ENCODE data around the gene SMAD6. TPM values are rescaled to one million over a fixed set of nuclear protein-coding genes. Genes with fewer than 3 reads are reported as not detected.
A peak's percentile ranks its signal among the peaks of the same experiment; 100 is the strongest.

SMAD6 gene
- total and polyA plus RNA-seq, 2 donors (not counting 1 experiment from before 2014, with no cell fraction given), result 1.2 to 8.9 TPM

- Histone ChIP-seq H3K4me2 (ENCODE audit: extremely low read depth, insufficient read depth, low read length) (peak overlapping the region; percentile 41), H2AFZ (ENCODE audit: low read length) (no peak overlapping the region), H3K4me1 (ENCODE audit: control insufficient read depth, extremely low read depth, insufficient read depth, low read length) (peaks cover 8% of the 10 kb centered on the region), H3K9ac (ENCODE audit: insufficient read depth, low read length) (no peak overlapping the region), H4K20me1 (ENCODE audit: control insufficient read depth, extremely low read depth, insufficient read depth, low read length) (no peaks in the 10 kb centered on the region), H3K27ac (ENCODE audit: insufficient read depth, low read length) (peak overlapping the region; percentile 4), H3K27me3 (ENCODE audit: control insufficient read depth, insufficient read depth, low read length) (no peaks in the 10 kb centered on the region), H3K36me3 (ENCODE audit: control insufficient read depth, insufficient read depth, low read length) (no peaks in the 10 kb centered on the region), H3K79me2 (ENCODE audit: control insufficient read depth, insufficient read depth, low read length) (no peaks in the 10 kb centered on the region), H3K9me3 (ENCODE audit: control insufficient read depth, insufficient read depth, low read depth, low read length) (no peaks in the 10 kb centered on the region), H3K4me3 (replicated peaks in 1 of 4; ENCODE audit: control extremely low read depth in 1 of 4, insufficient read depth in 1 of 4, low read depth in 3 of 4, low read length in 4 of 4) (no peak overlapping the region)
- TF ChIP-seq, protein P1, sequence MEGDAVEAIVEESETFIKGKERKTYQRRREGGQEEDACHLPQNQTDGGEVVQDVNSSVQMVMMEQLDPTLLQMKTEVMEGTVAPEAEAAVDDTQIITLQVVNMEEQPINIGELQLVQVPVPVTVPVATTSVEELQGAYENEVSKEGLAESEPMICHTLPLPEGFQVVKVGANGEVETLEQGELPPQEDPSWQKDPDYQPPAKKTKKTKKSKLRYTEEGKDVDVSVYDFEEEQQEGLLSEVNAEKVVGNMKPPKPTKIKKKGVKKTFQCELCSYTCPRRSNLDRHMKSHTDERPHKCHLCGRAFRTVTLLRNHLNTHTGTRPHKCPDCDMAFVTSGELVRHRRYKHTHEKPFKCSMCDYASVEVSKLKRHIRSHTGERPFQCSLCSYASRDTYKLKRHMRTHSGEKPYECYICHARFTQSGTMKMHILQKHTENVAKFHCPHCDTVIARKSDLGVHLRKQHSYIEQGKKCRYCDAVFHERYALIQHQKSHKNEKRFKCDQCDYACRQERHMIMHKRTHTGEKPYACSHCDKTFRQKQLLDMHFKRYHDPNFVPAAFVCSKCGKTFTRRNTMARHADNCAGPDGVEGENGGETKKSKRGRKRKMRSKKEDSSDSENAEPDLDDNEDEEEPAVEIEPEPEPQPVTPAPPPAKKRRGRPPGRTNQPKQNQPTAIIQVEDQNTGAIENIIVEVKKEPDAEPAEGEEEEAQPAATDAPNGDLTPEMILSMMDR (conservative IDR thresholded peaks at IDR 0.05 in 1 of 2, IDR thresholded peaks at IDR 0.05 in 1 of 2; ENCODE audit: low read depth in 1 of 2, low read length in 2 of 2), result no peak
- no peak for TF ChIP-seq EZH2 (IDR thresholded peaks at IDR 0.05; ENCODE audit: low read length, missing control alignments)
- DNase-seq (ENCODE audit: low read depth in 2 of 2), result peak; percentile 61 to 74
Measured at GRCh38 chr15:66830358-66830757, 128.3 kb downstream of the SMAD6 start.

DNA sequence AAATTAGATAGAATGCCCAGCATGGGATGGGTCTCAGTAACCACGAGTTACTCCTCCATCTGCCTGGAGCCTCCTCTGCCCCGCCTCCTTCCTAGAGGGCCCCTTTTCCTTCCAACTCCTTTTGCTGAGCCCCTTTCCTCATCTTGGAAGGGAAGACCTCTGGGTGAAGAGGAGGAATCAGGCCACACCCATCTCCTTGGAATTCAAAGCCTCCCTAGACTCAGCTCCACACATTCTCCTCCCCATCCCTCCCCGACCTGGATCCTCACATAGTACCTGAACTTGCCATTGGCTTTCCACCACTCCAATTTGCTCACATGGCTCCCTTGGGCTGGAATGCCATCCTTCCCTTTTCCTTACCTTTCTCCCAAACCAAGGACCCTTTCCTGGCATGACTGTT is 128.8 kb downstream of the SMAD6 start:
- H3K79me2 ChIP-seq (ENCODE audit: control insufficient read depth, insufficient read depth, low read length), result no peaks in the 10 kb centered on the region
- peaks cover 8% of the 10 kb centered on the region for H3K4me1 ChIP-seq (ENCODE audit: control insufficient read depth, extremely low read depth, insufficient read depth, low read length)
- H3K9ac ChIP-seq (ENCODE audit: insufficient read depth, low read length), result no peak overlapping the region
- H3K4me2 ChIP-seq (ENCODE audit: extremely low read depth, insufficient read depth, low read length), result no peak overlapping the region
- no peak overlapping the region for H2AFZ ChIP-seq (ENCODE audit: low read length)
- H3K27ac ChIP-seq (ENCODE audit: insufficient read depth, low read length), result no peak overlapping the region
- H3K27me3 ChIP-seq (ENCODE audit: control insufficient read depth, insufficient read depth, low read length), result no peaks in the 10 kb centered on the region
- TF ChIP-seq, protein P1 (conservative IDR thresholded peaks at IDR 0.05 in 1 of 2, IDR thresholded peaks at IDR 0.05 in 1 of 2; ENCODE audit: low read depth in 1 of 2, low read length in 2 of 2), result no peak
- no peak for TF ChIP-seq EZH2 (IDR thresholded peaks at IDR 0.05; ENCODE audit: low read length, missing control alignments)
- no peak for DNase-seq (ENCODE audit: low read depth in 2 of 2)
- no peaks in the 10 kb centered on the region for H3K9me3 ChIP-seq (ENCODE audit: control insufficient read depth, insufficient read depth, low read depth, low read length)
- H3K36me3 ChIP-seq (ENCODE audit: control insufficient read depth, insufficient read depth, low read length), result no peaks in the 10 kb centered on the region
- no peak overlapping the region for H3K4me3 ChIP-seq (replicated peaks in 1 of 4; ENCODE audit: control extremely low read depth in 1 of 4, insufficient read depth in 1 of 4, low read depth in 3 of 4, low read length in 4 of 4)
- H4K20me1 ChIP-seq (ENCODE audit: control insufficient read depth, extremely low read depth, insufficient read depth, low read length), result no peaks in the 10 kb centered on the region

DNA sequence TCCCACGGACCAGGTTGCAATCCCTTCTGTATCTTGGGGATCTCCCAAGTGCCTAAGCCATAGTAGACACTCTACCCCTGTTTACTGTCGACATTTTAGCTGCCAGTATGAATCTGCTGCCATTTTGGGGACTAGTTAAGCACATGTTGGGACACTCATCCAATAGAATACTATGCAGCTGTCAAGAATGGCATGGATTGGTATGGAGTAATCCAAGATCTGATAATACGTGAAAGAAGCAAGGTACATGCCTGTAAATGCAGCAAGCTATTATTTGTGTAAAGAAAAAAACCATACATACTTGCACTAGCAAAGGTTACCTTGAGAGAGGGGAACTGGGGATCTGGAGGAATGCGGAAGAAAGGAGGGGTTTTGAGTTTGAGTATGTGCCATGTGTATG is 129.3 kb downstream of the SMAD6 start:
- Histone ChIP-seq H3K4me2 (ENCODE audit: extremely low read depth, insufficient read depth, low read length) (no peak overlapping the region), H3K9ac (ENCODE audit: insufficient read depth, low read length) (no peak overlapping the region), H3K27ac (ENCODE audit: insufficient read depth, low read length) (no peak overlapping the region), H3K4me1 (ENCODE audit: control insufficient read depth, extremely low read depth, insufficient read depth, low read length) (peaks cover 8% of the 10 kb centered on the region), H3K4me3 (replicated peaks in 1 of 4; ENCODE audit: control extremely low read depth in 1 of 4, insufficient read depth in 1 of 4, low read depth in 3 of 4, low read length in 4 of 4) (no peak overlapping the region), H3K9me3 (ENCODE audit: control insufficient read depth, insufficient read depth, low read depth, low read length) (no peaks in the 10 kb centered on the region), H3K36me3 (ENCODE audit: control insufficient read depth, insufficient read depth, low read length) (no peaks in the 10 kb centered on the region), H3K27me3 (ENCODE audit: control insufficient read depth, insufficient read depth, low read length) (no peaks in the 10 kb centered on the region), H3K79me2 (ENCODE audit: control insufficient read depth, insufficient read depth, low read length) (no peaks in the 10 kb centered on the region), H4K20me1 (ENCODE audit: control insufficient read depth, extremely low read depth, insufficient read depth, low read length) (no peaks in the 10 kb centered on the region), H2AFZ (ENCODE audit: low read length) (no peak overlapping the region)
- no peak for TF ChIP-seq EZH2 (IDR thresholded peaks at IDR 0.05; ENCODE audit: low read length, missing control alignments)
- TF ChIP-seq, protein P1 (conservative IDR thresholded peaks at IDR 0.05 in 1 of 2, IDR thresholded peaks at IDR 0.05 in 1 of 2; ENCODE audit: low read depth in 1 of 2, low read length in 2 of 2), result no peak
- DNase-seq (ENCODE audit: low read depth in 2 of 2), result no peak

All from fibroblast of lung (primary cell).